Endodermal cell (in vitro differentiated cells): ENCODE results near the gene TUBB6. TPM values are rescaled to one million over a fixed set of nuclear protein-coding genes. Genes with fewer than 3 reads are reported as not detected.
A peak's percentile ranks its signal among the peaks of the same experiment; 100 is the strongest.

Experiments used
- DNase-seq: peaks from one replicate; pipeline ENCODE4 v3.0.0-alpha.2; 2017
- H3K27ac ChIP-seq: 2 replicates; pipeline ENCODE4 v1.5.1; 2013; ENCODE audit warnings: mild to moderate bottlenecking, low read depth, low read length, moderate library complexity
- H3K27me3 ChIP-seq: 2 replicates; pipeline ENCODE4 v1.6.1; 2013; ENCODE audit warnings: mild to moderate bottlenecking, low read length, moderate library complexity; ENCODE audit not compliant: insufficient read depth, control insufficient read depth, poor library complexity, severe bottlenecking
- H3K36me3 ChIP-seq: 2 replicates; pipeline ENCODE4 v1.7.0; 2013; ENCODE audit warnings: mild to moderate bottlenecking, low read length, moderate library complexity; ENCODE audit not compliant: control insufficient read depth, insufficient read depth
- H3K4me1 ChIP-seq: one replicate; pipeline ENCODE4 v1.7.0; 2013; ENCODE audit warnings: low read length; ENCODE audit not compliant: control insufficient read depth, insufficient read depth
- H3K4me3 ChIP-seq: 2 replicates; pipeline ENCODE4 v1.5.1; 2013; ENCODE audit warnings: mild to moderate bottlenecking, low read length, moderate library complexity
- H3K9ac ChIP-seq: 2 replicates; pipeline ENCODE4 v1.6.1; 2013; ENCODE audit warnings: mild to moderate bottlenecking, low read length, moderate library complexity; ENCODE audit not compliant: poor library complexity, severe bottlenecking; ENCODE audit errors: extremely low read depth
- H3K9me3 ChIP-seq: 2 replicates; pipeline ENCODE4 v1.6.1; 2013; ENCODE audit warnings: mild to moderate bottlenecking, low read length, moderate library complexity; ENCODE audit not compliant: control insufficient read depth
- H3K27ac Mint-ChIP-seq: 2 replicates; pipeline ENCODE4 v1.8.0; 2020; ENCODE audit warnings: mixed read lengths
- H3K27me3 Mint-ChIP-seq: 2 replicates; pipeline ENCODE4 v1.8.0; 2021; ENCODE audit warnings: mild to moderate bottlenecking, mixed read lengths; ENCODE audit not compliant: insufficient read depth
- H3K36me3 Mint-ChIP-seq: 2 replicates; pipeline ENCODE4 v1.8.0; 2020; ENCODE audit warnings: low read depth, mixed read lengths
- H3K4me1 Mint-ChIP-seq: 2 replicates; pipeline ENCODE4 v1.8.0; 2020; ENCODE audit warnings: mixed read lengths
- H3K4me3 Mint-ChIP-seq: 2 replicates; pipeline ENCODE4 v1.8.0; 2020; ENCODE audit warnings: mild to moderate bottlenecking, moderate library complexity, mixed read lengths
- H3K9me3 Mint-ChIP-seq: 2 replicates; pipeline ENCODE4 v1.8.0; 2020; ENCODE audit warnings: mild to moderate bottlenecking, mixed read lengths
- CTCF ChIP-seq: fragments of 200-600 bp; sonication (generic); conservative IDR thresholded peaks from 2 replicates; pipeline ENCODE4 v1.5.0; 2021; ENCODE audit warnings: antibody characterized with exemption, mild to moderate bottlenecking
- WGBS, 2 experiments: methylation state at CpG; one replicate each; pipeline versions ENCODE4 v1.1.5 to v1.1.7; 2013; ENCODE audit warnings: missing lambda C conversion rate in 2 of 2, mixed read lengths in 1 of 2; ENCODE audit not compliant: insufficient coverage in 1 of 2, insufficient read length in 1 of 2; 5-methylcytosine and 5-hydroxymethylcytosine counted together
- total RNA-seq, 2 donors: library from RNA; stranded (reverse); fragmentation: NEBNext Ultra II Directional in 1 of 2; extraction: Animal tissue kit (Norgen Biotek cat#: 25700) in 1 of 2; gene quantifications; 2 replicates in 1 of 2; 3 replicates in 1 of 2; pipeline ENCODE4 v1.2.1, GENCODE V29; 2021

Gene TUBB6
- total RNA-seq, 2 donors from 2014 or later, result 33.0 to 45.4 TPM

GRCh38 chr18:12352188-12352587, 44.1 kb downstream of the TUBB6 start:
- H3K36me3 Mint-ChIP-seq, result peaks cover 76% of the 10 kb centered on the region
- H3K36me3 ChIP-seq, result peaks cover 80% of the 10 kb centered on the region

GRCh38 chr18:12359515-12359927, 51.5 kb downstream of the TUBB6 start:
- H3K9me3 Mint-ChIP-seq, result no peaks in the 10 kb centered on the region
- no peak overlapping the region for H3K27ac Mint-ChIP-seq
- H3K4me1 Mint-ChIP-seq, result no peaks in the 10 kb centered on the region
- peaks cover 93% of the 10 kb centered on the region for H3K36me3 ChIP-seq
- H3K4me3 ChIP-seq, result no peak overlapping the region
- no peak overlapping the region for H3K4me3 Mint-ChIP-seq
- no peak overlapping the region for H3K27ac ChIP-seq
- H3K4me1 ChIP-seq, result no peaks in the 10 kb centered on the region
- TF ChIP-seq CTCF, result no peak
- H3K36me3 Mint-ChIP-seq, result peaks cover 64% of the 10 kb centered on the region
- WGBS, 2 experiments, result 91 to 96% methylated on average over 5 of the region's 5 CpGs
- H3K27me3 Mint-ChIP-seq, result no peaks in the 10 kb centered on the region
- H3K27me3 ChIP-seq, result no peaks in the 10 kb centered on the region
- no peaks in the 10 kb centered on the region for H3K9me3 ChIP-seq
- H3K9ac ChIP-seq, result no peak overlapping the region
- DNase-seq, result no peak

More at GRCh38 chr18:12352188-12352587, 44.1 kb downstream of the TUBB6 start:
- peak overlapping the region; percentile 39 for H3K27ac Mint-ChIP-seq
- WGBS, 2 experiments, result 95 to 96% methylated on average over 5 of the region's 5 CpGs
- no peaks in the 10 kb centered on the region for H3K4me1 Mint-ChIP-seq
- no peaks in the 10 kb centered on the region for H3K9me3 Mint-ChIP-seq
- Histone ChIP-seq H3K4me3 (no peak overlapping the region), H3K4me1 (no peaks in the 10 kb centered on the region), H3K9me3 (no peaks in the 10 kb centered on the region), H3K9ac (no peak overlapping the region), H3K27me3 (no peaks in the 10 kb centered on the region), H3K27ac (no peak overlapping the region)
- H3K4me3 Mint-ChIP-seq, result no peak overlapping the region
- TF ChIP-seq CTCF, result no peak
- no peaks in the 10 kb centered on the region for H3K27me3 Mint-ChIP-seq
- DNase-seq, result no peak

GRCh38 chr18:12361770-12362378, 53.8 kb downstream of the TUBB6 start:
- WGBS, 2 experiments, result 92 to 94% methylated on average over 2 to 3 of the region's 3 CpGs
- H3K27ac Mint-ChIP-seq, result no peak overlapping the region

More at GRCh38 chr18:12361770-12362378, 53.8 kb downstream of the TUBB6 start:
- no peaks in the 10 kb centered on the region for H3K9me3 ChIP-seq
- H3K27me3 ChIP-seq, result no peaks in the 10 kb centered on the region
- Mint-ChIP-seq H3K36me3 (peaks cover 63% of the 10 kb centered on the region), H3K27me3 (no peaks in the 10 kb centered on the region), H3K4me1 (no peaks in the 10 kb centered on the region), H3K9me3 (no peaks in the 10 kb centered on the region), H3K4me3 (no peak overlapping the region)
- H3K36me3 ChIP-seq, result peaks cover 92% of the 10 kb centered on the region
- DNase-seq, result no peak
- no peak overlapping the region for H3K9ac ChIP-seq
- no peak overlapping the region for H3K4me3 ChIP-seq
- H3K27ac ChIP-seq, result no peak overlapping the region
- H3K4me1 ChIP-seq, result no peaks in the 10 kb centered on the region
- TF ChIP-seq CTCF, result no peak
